GM21723 (cell line): ENCODE results near the gene FAM107B.

Source experiments
- ATAC-seq: cut with Tn5 transposase; IDR thresholded peaks from one replicate; pipeline ENCODE4 v1.9.1; 2021; ENCODE audit warnings: mild to moderate bottlenecking, moderate library complexity; ENCODE audit not compliant: unreplicated experiment

Gene FAM107B

GRCh38 chr10:14519785-14520184 lies 254.9 kb downstream of the FAM107B start:
- no peak for ATAC-seq

DNA sequence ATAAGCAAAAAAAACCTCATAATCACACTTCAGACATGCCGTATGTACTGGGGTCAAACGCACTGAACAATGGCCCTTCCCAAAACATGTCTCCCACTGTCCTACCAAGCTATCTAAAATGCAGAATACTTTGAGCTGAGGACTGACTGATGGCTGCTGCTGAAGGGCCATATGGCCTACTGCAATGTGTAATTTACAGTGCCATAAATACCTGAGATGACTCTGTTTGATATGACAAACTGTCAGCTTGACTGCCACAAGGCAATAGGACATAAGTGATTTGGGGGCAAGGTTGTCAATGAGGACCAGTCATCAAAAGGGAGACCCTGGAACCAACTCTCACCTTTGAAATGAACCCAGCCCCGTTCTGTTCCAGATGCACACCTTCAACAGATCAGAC lies 256.5 kb downstream of the FAM107B start:
- ATAC-seq = no peak

- no peak for ATAC-seq
Measured at GRCh38 chr10:14513123-14513522, 261.6 kb downstream of the FAM107B start.

- ATAC-seq = no peak
Measured at GRCh38 chr10:14510346-14510745, 264.4 kb downstream of the FAM107B start.

- no peak for ATAC-seq
Measured at GRCh38 chr10:14508725-14509124, 266.0 kb downstream of the FAM107B start.

DNA sequence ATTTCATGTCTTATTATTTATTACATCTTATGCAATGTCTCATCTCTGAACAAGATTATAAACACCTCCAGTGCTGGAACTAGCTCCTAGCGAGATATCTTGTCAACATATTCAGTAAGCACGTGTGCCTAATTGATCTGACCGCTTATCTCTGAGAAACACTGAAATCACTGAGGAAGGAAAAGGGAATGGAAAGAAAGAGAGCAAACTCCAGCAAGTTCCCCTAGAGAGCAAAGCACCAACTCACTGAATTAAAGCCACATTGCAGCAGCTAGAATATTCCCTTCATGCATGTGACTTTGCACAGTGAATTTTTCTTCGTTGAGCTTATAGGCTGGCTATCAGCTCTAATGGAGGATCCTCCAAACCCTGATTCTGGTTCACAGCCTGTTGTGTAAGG lies 266.9 kb downstream of the FAM107B start:
- ATAC-seq = no peak

DNA sequence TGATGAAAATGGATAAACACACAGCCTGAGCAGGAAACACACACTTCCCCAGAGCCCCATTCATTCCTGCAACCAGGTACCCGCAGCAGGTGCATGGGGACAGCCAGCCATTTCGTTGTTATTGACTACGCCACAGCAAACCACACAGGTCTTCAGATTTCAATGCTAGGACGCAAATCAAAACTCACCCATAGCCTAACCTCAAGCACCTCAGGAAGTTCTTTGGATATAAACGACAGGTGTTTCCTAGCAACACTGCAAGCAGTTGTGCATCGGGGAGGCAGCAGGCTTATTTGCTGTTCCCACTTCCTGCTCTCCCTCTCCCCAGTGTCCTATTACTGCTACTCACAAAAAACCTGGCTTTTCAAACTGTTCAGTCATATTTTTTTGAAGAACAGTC lies 267.5 kb downstream of the FAM107B start:
- peak; percentile 65 for ATAC-seq

DNA sequence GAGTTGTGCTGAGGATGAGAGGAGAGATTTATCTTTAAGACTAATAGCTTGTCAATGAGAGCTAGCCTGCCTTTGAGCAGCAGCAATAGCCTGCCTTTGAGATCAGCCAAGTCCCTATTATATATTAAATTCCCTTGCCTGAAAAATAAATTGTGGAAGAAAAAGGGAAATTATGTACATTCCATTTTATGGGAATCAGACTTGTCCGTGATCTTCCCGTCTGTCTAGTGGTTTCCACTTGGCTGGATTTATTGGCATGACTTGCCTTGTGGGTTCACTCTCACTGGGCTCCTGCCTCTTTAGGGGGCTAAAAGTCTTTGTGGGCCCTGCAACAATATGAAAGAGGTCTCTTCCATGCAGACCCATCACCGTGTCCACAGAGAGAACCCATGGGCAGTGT lies 272.3 kb downstream of the FAM107B start:
- ATAC-seq = no peak

DNA sequence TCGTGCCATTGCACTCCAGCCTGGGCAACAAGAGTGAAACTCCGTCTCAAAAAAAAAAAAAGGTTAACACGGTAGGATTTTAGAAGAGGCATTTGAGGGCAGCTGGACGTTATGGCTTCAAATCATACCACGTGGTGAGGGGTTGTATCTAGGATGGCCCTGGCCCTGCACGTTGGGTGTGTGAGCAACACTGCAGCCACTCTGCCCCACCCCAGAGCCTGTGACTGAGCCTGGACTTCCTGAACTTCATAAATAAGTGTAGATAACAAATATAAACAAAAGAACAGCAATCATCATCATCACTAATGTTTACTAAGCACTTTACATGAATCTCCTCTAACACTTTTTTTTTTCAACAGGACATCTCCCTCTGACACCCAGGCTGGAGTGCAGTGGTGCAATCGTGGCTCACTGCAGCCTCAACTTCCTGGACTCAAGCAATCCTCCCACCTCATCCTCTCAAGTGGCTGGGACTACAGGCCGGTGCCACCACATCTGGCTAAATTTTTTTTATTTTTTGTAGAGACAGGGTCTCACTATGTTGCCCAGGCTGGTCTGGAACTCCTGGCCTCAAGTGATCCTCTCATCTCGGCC lies 274.4 kb downstream of the FAM107B start:
- no peak for ATAC-seq

- no peak for ATAC-seq
Measured at GRCh38 chr10:14499601-14499904, 275.1 kb downstream of the FAM107B start.

GRCh38 chr10:14498326-14498725 lies 276.4 kb downstream of the FAM107B start:
- no peak for ATAC-seq

- no peak for ATAC-seq
Measured at GRCh38 chr10:14491811-14492210, 282.9 kb downstream of the FAM107B start.

DNA sequence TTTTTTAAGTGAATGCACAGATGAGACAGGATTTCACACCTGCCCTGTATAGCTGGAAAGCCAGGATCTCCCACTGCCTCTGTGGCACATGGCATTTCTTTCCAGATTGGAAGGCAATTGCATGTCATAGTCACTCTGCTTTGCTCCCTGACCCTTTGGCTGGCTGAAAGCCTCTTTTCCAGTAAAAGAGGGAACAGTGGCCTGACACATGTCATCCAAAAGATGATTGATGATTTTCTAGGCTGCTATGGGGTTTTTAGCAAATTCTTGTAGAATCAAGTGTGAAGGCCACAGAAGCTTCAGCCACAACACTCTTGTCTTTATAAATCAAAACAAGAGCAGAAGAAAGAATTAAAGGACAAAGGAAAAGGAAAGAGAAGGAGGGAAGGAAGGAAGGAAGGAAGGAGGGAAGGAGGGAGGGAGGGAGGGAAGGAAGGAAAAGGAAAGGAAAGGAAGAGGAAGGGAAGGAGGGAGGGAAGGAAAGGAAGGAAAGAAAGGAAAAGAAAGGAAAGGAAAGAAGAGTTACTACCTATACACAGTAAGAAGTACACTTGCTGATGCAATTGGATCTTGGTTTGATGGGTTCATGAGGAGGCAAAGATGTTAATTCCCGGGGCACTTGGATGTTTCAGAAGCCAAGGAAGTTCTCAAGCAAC lies 285.0 kb downstream of the FAM107B start:
- ATAC-seq = no peak

DNA sequence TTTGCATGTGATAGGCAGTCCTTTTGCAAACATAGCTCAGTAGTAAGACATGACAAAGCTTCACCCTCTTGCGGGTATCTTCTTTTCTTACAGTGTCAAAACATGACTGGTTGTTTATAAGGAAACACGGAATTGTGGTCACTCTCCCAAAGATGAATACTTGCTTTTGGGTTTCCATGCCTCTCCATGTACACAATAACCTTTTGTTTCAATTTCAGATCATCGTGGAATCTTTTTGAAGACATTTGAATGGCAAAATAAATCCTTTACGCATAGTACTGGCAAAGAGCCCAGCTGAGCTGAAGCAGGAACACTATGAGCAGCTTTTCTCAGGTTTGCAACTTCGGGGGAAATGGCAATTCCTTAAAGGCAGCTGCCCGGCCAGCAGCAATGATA lies 287.2 kb downstream of the FAM107B start:
- no peak for ATAC-seq

GRCh38 chr10:14486777-14487487 lies 287.8 kb downstream of the FAM107B start:
- no peak for ATAC-seq

- ATAC-seq = no peak
Measured at GRCh38 chr10:14485986-14486385, 288.7 kb downstream of the FAM107B start.

GRCh38 chr10:14483417-14483816 lies 291.3 kb downstream of the FAM107B start:
- ATAC-seq = no peak

- no peak for ATAC-seq
Measured at GRCh38 chr10:14481752-14482151, 292.9 kb downstream of the FAM107B start.

GRCh38 chr10:14481014-14481413 lies 293.7 kb downstream of the FAM107B start:
- no peak for ATAC-seq

DNA sequence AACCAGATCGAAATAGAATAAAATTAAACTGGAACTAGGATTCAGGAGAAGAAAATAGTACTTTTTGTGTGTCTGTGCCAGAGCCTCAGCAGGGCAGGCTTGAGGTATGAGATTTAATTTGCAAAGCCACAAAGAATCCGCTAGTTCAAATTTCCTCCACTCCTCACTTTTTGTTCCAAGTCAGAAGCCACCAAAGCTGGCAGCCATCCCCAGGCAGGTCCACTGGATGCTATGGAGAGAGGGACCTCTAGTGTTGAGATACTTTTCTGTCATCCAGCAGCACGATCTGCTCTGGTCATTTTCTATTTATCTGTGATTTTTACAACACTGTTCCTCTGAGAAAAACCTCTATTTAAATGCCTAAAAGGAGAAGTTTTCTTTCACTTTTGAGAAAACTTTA lies 296.1 kb downstream of the FAM107B start:
- ATAC-seq = no peak

DNA sequence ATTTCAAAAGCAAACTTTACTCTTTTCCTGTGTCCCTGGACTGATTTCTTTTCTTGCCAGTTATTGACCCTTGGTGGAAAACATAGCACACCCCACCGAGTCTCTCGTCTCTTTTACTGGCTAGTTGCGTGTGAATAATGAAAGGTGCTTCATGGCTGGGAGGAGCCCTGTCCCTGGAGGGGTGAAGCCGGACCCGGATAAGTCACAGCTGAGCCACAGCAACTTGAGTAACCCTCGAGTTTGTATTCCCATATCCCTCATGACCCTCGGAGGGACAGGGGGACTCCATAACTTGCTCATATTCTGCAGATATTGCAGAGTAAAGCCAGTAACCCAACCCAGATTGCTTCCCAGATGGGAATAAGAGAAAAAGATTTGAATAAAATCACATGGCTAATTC lies 296.5 kb downstream of the FAM107B start:
- ATAC-seq = no peak

GRCh38 chr10:14477408-14477710 lies 297.3 kb downstream of the FAM107B start:
- ATAC-seq = no peak
